AG04449 (cell line): ENCODE results near the gene LCOR.

ENCODE experiments used
- CTCF ChIA-PET: fragments of 350-600 bp; formaldehyde crosslinking; extraction: SDS; loops from one replicate; lab custom pipeline; 2021; ENCODE audit warnings: antibody characterized with exemption; lab: Yijun Ruan, JAX
- POLR2A ChIA-PET: fragments of 400-600, 350-600 bp; formaldehyde crosslinking; extraction: SDS; loops from one replicate; lab custom pipeline; 2020; ENCODE audit warnings: antibody characterized with exemption, inconsistent platforms; lab: Yijun Ruan, JAX
- DNase-seq: peaks from one replicate; pipeline ENCODE4 v3.0.0-alpha.2; 2010; ENCODE audit warnings: low read depth, low spot score
- H3K4me3 ChIP-seq: 2 replicates; pipeline ENCODE4 v1.5.1; 2011; ENCODE audit warnings: low read depth, mild to moderate bottlenecking, control low read depth, low read length
- CTCF ChIP-seq: IDR thresholded peaks from one replicate; pipeline ENCODE4 v1.5.1; 2011; ENCODE audit warnings: mild to moderate bottlenecking, moderate library complexity, low read length, control low read depth, inconsistent platforms; ENCODE audit not compliant: insufficient read depth; ENCODE audit errors: missing control alignments

The LCOR gene

GRCh38 chr10:97001183-97001991 lies 169.3 kb downstream of the LCOR start:
- ChIA-PET POLR2A (no interaction called here), CTCF (interaction anchor here (1.2 kb wide), 1 partner anchor 23 kb away, joined by 3 read pairs; no protein-coding TSS in a partner anchor)
- H3K4me3 ChIP-seq, result no peak overlapping the region
- DNase-seq, result no peak
- no peak for TF ChIP-seq CTCF

GRCh38 chr10:97002670-97003069 lies 170.6 kb downstream of the LCOR start:
- no peak for DNase-seq
- ChIA-PET POLR2A (interaction anchor here (0.6 kb wide), 1 partner anchor 11 kb away, joined by 3 read pairs; no protein-coding TSS in a partner anchor), CTCF (no interaction called here)
- H3K4me3 ChIP-seq, result no peak overlapping the region
- no peak for TF ChIP-seq CTCF

GRCh38 chr10:97003151-97003803 lies 171.2 kb downstream of the LCOR start:
- no peak for TF ChIP-seq CTCF
- POLR2A ChIA-PET, result interaction anchor here (0.6 kb wide), 1 partner anchor 11 kb away, joined by 3 read pairs; no protein-coding TSS in a partner anchor
- DNase-seq, result no peak
- CTCF ChIA-PET, result interaction anchor here (1.2 kb wide), 1 partner anchor 34 kb away, joined by 4 read pairs; no protein-coding TSS in a partner anchor
- no peak overlapping the region for H3K4me3 ChIP-seq

- CTCF ChIA-PET, result interaction anchor here (1.2 kb wide), 1 partner anchor 34 kb away, joined by 4 read pairs; no protein-coding TSS in a partner anchor
- no peak for TF ChIP-seq CTCF
- POLR2A ChIA-PET, result no interaction called here
These were observed 171.7 kb downstream of the LCOR start for GRCh38 chr10:97003804-97004201.

GRCh38 chr10:97004591-97004990 lies 172.5 kb downstream of the LCOR start:
- no peak for TF ChIP-seq CTCF
- no peak overlapping the region for H3K4me3 ChIP-seq
- DNase-seq, result no peak
- CTCF ChIA-PET, result no interaction called here
- POLR2A ChIA-PET, result no interaction called here

More at GRCh38 chr10:97003804-97004201, 171.7 kb downstream of the LCOR start:
- no peak overlapping the region for H3K4me3 ChIP-seq
- DNase-seq, result no peak

- H3K4me3 ChIP-seq, result no peak overlapping the region
- CTCF ChIA-PET, result no interaction called here
- POLR2A ChIA-PET, result no interaction called here
- DNase-seq, result no peak
- no peak for TF ChIP-seq CTCF
These were observed 173.3 kb downstream of the LCOR start for GRCh38 chr10:97005349-97005748.
